ENCODE results near the gene SLC15A1.

The SLC15A1 gene

DNA sequence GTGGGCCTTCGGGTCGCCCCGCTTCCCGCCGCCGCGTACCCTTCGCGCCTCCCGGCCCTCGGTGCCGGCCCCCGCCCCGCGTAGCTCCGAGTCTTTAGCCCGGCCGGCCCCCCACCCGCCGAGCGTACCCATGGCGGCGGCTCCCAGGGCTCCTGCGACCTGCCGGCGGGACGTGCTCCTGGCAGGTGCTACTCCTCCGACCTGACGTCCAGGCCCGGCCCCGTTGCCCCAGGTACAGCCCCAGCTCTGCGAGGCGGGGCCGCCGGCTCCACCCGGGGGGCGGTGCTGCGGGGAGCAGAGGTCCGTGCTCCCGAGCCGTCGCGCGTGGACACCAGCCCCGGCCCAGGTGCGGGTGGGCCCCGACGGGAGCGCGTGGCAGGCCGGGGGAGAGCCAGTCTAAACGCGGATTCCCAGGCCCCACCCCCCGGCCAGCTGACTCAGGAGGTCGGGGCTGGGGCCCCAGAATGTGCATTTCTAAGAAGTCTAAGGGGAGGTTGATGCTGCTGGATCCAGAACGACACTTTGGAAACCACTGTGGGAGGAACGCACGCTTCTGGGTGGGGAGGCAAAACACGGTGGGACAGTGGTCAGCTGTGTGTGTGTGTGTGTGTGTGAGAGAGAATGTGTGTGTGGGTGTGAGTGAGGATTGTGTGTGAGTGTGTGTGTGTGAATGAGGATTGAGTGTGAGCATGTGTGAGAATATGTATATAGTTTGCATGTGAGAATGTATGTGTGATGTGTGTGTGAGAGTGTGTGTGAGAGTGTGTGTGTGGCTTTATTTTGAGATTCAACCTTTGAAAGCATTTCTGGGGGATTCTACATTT lies at the start of gene SLC15A1:
TSS of gene SLC15A1 (minus strand) at position 206 of the 824 bp plus-strand sequence. CDS start at position 132, 74 bp downstream.
- DNase-seq = no peak

- no peak for DNase-seq
These were observed 49.4 kb upstream of the SLC15A1 start for GRCh38 chr13:98801626-98802418.

DNA sequence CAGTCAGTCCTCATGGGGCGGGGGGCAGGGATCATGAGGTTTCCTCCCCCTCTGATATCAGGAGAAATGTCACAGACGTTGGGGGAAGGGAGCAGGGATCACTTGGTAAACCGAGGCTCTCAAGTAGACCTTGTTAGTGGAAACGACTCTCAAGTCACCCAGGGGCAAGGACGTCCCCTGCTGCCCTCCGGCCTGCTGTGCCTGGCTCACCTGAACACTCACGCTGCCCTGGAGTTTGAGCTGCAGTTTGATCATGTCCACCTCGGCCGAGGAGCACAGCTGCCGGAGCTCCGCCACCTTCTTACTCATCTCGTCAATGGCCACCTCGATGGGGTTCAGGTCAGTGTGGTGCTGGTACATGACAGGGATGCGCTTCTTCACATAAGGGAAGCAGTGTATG lies 47.6 kb upstream of the SLC15A1 start:
- DNase-seq = no peak

- DNase-seq = no peak
These were observed 46.6 kb upstream of the SLC15A1 start for GRCh38 chr13:98798849-98799645.

DNA sequence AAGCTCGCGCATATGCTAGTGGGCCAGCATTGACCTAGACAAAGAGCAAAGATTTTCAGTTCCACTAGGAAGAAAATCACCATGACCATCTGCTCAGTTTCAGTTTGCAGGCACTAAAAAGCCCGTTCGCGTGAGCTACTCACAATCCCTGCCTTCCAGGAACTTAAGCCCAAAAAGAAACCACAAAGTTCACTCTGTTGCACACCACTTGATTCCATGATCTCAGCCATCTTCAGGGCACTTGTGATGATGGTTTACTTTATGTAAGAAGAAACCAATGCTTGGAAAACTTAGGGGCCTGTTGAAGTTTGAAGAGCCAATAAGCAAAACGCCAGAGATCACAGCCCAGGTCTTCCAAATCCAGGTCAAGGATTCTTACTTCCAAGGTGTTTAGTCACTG lies 45.0 kb upstream of the SLC15A1 start:
- DNase-seq = no peak

DNA sequence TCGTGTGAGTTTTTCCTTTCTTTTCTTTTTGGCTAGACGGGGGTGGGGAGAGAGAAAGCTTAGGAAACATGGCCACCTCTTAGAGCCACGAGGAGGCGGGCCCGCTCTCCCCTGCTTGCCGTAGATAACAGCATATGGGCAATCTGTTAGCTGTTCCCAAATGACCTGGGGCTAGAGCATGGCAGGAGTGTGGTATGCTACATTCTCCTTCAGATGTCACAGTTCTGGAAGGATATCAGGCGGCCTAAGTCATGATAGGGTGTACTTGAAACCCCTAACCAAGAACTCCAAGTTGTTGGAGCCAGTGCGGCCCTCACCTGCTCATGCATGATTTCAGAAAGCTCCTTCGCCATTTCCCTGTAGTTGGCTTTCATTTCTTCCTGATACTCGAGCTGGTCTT lies 44.3 kb upstream of the SLC15A1 start:
- no peak for DNase-seq

DNA sequence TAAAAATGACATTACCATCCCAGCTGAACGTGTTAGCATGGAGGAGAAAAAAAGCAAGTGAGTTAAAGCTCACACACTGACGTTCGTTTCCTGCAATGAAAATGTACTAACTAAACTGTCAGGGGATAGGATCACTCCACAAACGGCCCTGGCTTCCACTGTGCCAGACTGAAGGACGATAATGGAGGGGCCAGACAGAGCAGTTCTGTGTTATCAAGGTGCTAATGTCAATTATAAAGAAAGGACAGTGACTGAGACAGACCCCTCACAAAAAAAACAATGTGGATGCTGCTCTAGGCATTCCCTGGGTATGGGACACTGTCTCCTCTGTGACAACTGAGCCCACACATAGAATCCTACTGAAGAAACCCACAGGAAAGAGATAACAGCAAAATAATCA lies 43.7 kb upstream of the SLC15A1 start:
- no peak for DNase-seq

GRCh38 chr13:98795220-98795619 lies 42.7 kb upstream of the SLC15A1 start:
- no peak for DNase-seq

DNA sequence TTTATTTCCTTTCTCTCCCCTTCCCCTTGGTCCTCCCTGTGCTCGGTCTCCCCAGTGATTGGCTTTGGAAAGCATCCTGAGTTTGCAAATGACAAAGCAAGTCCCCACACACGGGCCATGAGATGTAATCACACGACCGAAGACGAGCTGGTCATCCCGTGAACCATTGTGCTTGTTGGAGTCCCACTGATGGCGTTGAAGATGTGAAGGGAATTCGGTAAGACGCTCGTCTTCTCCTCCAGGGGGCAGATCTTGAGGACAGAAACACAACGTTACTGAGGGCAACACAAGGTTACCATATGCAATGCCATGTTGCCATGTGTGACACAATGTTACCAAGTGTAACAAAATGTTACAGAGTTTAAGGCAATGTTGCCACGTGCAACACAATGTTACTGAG lies 42.0 kb upstream of the SLC15A1 start:
- no peak for DNase-seq

DNA sequence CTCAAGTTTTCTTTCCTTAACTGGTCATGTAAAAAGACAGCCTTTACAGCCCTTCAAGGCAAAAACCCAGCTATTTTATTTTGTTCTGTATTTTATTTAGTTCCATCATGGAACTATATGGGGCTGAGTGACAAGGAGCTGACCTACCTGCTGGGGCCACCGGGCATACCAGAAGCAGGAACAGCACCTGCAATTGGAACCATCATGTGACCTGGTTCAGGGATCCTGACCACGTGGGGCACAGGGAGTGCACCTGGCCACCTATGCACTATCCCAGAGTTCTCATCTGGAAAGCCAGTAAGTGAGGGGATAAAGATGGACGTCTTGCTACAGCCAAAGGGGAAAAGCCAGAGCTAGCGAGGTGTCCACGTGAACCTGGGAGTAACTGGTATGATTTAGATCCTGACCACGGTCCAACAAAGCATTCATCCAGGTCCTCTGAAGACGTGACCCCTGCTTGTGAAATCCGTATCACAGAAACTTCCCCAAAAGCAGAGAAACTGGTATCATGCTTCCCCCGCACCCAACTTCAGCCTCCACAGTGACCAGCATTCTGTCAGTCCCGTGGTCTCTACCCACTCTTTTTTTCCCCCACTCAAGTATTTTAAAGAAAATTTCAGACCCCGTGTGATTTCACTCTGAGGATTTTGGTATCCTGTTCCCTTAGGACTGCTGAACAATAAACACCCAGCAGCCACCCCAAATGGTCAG lies 40.5 kb upstream of the SLC15A1 start:
- no peak for DNase-seq

GRCh38 chr13:98792321-98792720 lies 39.8 kb upstream of the SLC15A1 start:
- no peak for DNase-seq

- DNase-seq = no peak
These were observed 39.1 kb upstream of the SLC15A1 start for GRCh38 chr13:98791611-98792010.

- DNase-seq = no peak
These were observed 35.5 kb upstream of the SLC15A1 start for GRCh38 chr13:98787996-98788395.

- DNase-seq = no peak
These were observed 34.7 kb upstream of the SLC15A1 start for GRCh38 chr13:98787173-98787572.

DNA sequence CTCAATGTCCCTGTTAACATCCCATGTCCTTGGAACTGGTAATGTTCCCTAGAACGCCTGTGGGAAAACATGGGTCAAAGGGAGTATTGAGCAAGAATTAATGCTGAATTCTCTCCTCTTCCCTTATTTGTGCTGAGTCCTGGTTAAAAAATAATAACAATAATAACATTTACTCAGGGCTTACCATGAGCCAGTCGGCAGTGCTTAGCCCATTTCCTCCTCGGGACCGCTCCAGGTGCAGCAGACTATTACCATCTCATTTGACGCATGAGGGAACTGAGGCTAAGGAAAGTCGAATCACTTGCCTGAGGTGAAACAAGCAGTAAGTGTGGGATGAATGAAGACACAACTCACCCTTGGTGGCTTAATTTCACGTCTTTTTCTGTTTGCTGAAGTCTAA lies 33.6 kb upstream of the SLC15A1 start:
- DNase-seq = no peak

GRCh38 chr13:98785405-98785804 lies 32.9 kb upstream of the SLC15A1 start:
- no peak for DNase-seq

GRCh38 chr13:98784666-98785065 lies 32.2 kb upstream of the SLC15A1 start:
- no peak for DNase-seq

- DNase-seq = no peak
These were observed 31.5 kb upstream of the SLC15A1 start for GRCh38 chr13:98783856-98784478.

DNA sequence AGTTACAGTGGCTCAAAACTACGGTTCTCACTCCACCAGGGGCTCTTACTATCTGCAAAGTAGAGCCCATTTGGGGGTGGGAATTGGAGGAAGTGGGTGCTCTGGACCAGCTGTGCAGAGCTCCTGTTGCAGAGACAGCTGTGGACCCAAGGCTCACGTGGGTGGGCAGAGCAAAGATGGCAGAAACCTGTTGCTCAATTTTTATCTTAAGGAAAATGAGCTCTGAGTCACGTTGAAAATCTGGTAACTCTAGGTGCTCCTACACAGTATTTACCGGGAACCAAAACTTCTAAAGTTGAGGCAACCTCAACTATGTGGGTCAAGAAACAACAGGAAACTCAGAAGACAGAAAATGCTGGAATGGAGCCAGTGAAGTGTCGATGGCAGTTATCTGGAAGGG lies 30.2 kb upstream of the SLC15A1 start:
- no peak for DNase-seq

DNA sequence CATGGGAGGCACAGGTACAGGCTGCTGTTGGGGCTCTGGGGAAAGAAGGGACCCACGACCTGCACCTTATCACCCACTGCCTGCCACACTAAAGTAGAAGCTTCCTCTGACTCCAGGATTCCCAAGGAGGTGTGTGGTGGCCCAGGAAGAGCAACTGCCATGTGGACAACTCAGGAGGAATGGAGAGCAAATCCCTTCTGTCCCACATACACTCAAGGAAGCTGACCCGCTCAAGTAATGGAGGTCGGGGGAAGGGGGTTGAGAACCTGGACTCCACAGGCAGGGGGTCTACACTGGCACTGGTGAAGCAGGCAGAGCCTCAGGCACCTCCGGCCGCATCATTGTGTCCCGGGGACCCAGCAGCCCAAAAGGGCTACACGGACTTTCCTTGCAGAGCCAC lies 29.4 kb upstream of the SLC15A1 start:
- DNase-seq = no peak

DNA sequence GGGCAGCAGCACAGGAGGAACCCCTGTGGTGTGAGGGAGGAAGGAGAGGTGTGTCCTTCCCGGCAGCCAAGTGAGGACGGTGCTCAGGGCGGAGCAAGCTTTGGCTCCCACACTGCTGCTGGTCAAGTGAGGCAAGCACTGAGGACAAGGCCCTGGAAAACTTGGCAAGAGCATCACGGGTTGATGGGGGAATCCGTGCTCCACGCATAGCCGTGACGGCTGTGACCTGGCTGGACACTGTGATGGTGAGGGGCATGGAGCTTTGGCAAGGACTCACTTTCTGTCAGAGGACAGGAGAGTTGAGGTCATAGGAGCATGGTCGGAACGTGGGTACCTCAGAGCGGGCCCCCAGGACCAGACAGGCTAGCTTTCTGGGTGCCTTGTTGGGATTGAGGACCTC lies 29.0 kb upstream of the SLC15A1 start:
- no peak for DNase-seq

- DNase-seq = no peak
These were observed 28.6 kb upstream of the SLC15A1 start for GRCh38 chr13:98781045-98781444.

Measured in NCI-H2029 treated with DMSO at 0.1 percent for 48 hours (cell line).